ENCODE data around the gene TTYH3. TPM values are rescaled to one million over a fixed set of nuclear protein-coding genes. Genes with fewer than 3 reads are reported as not detected.
A peak's percentile ranks its signal among the peaks of the same experiment; 100 is the strongest.

The TTYH3 gene
- total and polyA plus RNA-seq, 2 donors (not counting 1 experiment from before 2014, with no cell fraction given), result 17.4 to 19.7 TPM

DNA sequence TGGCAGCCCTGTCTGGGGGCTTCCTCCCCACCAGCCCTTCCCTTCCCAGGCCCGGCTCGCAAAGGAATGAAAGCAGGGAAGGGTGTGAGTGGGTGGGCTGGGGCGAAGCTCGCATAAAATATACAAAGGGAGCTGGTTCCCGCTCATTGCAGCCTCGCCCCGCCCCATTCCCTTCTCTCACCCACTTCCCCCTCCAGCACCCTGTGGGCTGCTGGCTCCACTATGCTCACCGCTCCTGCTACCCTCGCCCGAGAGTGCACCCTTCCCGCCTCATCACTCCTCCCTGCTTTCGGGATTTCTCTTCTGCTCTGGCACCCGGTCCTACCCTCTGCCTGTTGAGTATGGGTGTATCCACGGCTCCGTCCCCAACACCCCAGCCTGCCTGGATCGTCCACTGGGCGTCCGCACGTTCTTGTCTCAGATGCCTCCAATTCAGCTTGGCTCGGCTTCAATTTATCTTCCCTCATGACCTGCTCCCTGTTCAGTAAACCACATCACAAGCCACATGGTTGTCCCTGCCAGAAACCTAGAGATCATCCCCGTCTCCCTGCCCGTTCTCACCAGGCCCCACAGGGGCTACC is 14.4 kb upstream of the TTYH3 start:
- no peaks in the 10 kb centered on the region for H3K27me3 ChIP-seq (ENCODE audit: control insufficient read depth, insufficient read depth, low read length)
- H3K4me2 ChIP-seq (ENCODE audit: extremely low read depth, insufficient read depth, low read length), result peak overlapping the region; percentile 32

GRCh38 chr7:2619116-2619515 is 12.7 kb upstream of the TTYH3 start:
- H3K4me3 ChIP-seq (replicated peaks in 1 of 4; ENCODE audit: control extremely low read depth in 1 of 4, insufficient read depth in 1 of 4, low read depth in 3 of 4, low read length in 4 of 4), result peak overlapping the region in 2 of 4 experiments; percentile 25 to 26
- H3K4me1 ChIP-seq (ENCODE audit: control insufficient read depth, extremely low read depth, insufficient read depth, low read length), result peaks cover 19% of the 10 kb centered on the region
- no peak overlapping the region for H3K27ac ChIP-seq (ENCODE audit: insufficient read depth, low read length)
- no peaks in the 10 kb centered on the region for H4K20me1 ChIP-seq (ENCODE audit: control insufficient read depth, extremely low read depth, insufficient read depth, low read length)
- no peak for TF ChIP-seq EZH2 (IDR thresholded peaks at IDR 0.05; ENCODE audit: low read length, missing control alignments)
- no peak for TF ChIP-seq CTCF (conservative IDR thresholded peaks at IDR 0.05 in 1 of 2, IDR thresholded peaks at IDR 0.05 in 1 of 2; ENCODE audit: low read depth in 1 of 2, low read length in 2 of 2)
- H3K79me2 ChIP-seq (ENCODE audit: control insufficient read depth, insufficient read depth, low read length), result no peaks in the 10 kb centered on the region
- no peaks in the 10 kb centered on the region for H3K36me3 ChIP-seq (ENCODE audit: control insufficient read depth, insufficient read depth, low read length)
- H3K4me2 ChIP-seq (ENCODE audit: extremely low read depth, insufficient read depth, low read length), result peak overlapping the region; percentile 79
- no peaks in the 10 kb centered on the region for H3K27me3 ChIP-seq (ENCODE audit: control insufficient read depth, insufficient read depth, low read length)
- no peaks in the 10 kb centered on the region for H3K9me3 ChIP-seq (ENCODE audit: control insufficient read depth, insufficient read depth, low read depth, low read length)
- H2AFZ ChIP-seq (ENCODE audit: low read length), result no peak overlapping the region
- no peak overlapping the region for H3K9ac ChIP-seq (ENCODE audit: insufficient read depth, low read length)
- DNase-seq (ENCODE audit: low read depth in 2 of 2), result peak; percentile 69 to 78

More for the DNA sequence above, 14.4 kb upstream of the TTYH3 start:
- Histone ChIP-seq H3K79me2 (ENCODE audit: control insufficient read depth, insufficient read depth, low read length) (no peaks in the 10 kb centered on the region), H3K4me1 (ENCODE audit: control insufficient read depth, extremely low read depth, insufficient read depth, low read length) (peaks cover 23% of the 10 kb centered on the region), H3K36me3 (ENCODE audit: control insufficient read depth, insufficient read depth, low read length) (no peaks in the 10 kb centered on the region), H3K27ac (ENCODE audit: insufficient read depth, low read length) (no peak overlapping the region), H3K9me3 (ENCODE audit: control insufficient read depth, insufficient read depth, low read depth, low read length) (no peaks in the 10 kb centered on the region), H3K4me3 (replicated peaks in 1 of 4; ENCODE audit: control extremely low read depth in 1 of 4, insufficient read depth in 1 of 4, low read depth in 3 of 4, low read length in 4 of 4) (no peak overlapping the region), H2AFZ (ENCODE audit: low read length) (peak overlapping the region; percentile 14), H4K20me1 (ENCODE audit: control insufficient read depth, extremely low read depth, insufficient read depth, low read length) (no peaks in the 10 kb centered on the region), H3K9ac (ENCODE audit: insufficient read depth, low read length) (no peak overlapping the region)
- DNase-seq (ENCODE audit: low read depth in 2 of 2), result peak in 1 of 2 donors; percentile 36
- TF ChIP-seq CTCF (conservative IDR thresholded peaks at IDR 0.05 in 1 of 2, IDR thresholded peaks at IDR 0.05 in 1 of 2; ENCODE audit: low read depth in 1 of 2, low read length in 2 of 2), result no peak
- no peak for TF ChIP-seq EZH2 (IDR thresholded peaks at IDR 0.05; ENCODE audit: low read length, missing control alignments)

DNA sequence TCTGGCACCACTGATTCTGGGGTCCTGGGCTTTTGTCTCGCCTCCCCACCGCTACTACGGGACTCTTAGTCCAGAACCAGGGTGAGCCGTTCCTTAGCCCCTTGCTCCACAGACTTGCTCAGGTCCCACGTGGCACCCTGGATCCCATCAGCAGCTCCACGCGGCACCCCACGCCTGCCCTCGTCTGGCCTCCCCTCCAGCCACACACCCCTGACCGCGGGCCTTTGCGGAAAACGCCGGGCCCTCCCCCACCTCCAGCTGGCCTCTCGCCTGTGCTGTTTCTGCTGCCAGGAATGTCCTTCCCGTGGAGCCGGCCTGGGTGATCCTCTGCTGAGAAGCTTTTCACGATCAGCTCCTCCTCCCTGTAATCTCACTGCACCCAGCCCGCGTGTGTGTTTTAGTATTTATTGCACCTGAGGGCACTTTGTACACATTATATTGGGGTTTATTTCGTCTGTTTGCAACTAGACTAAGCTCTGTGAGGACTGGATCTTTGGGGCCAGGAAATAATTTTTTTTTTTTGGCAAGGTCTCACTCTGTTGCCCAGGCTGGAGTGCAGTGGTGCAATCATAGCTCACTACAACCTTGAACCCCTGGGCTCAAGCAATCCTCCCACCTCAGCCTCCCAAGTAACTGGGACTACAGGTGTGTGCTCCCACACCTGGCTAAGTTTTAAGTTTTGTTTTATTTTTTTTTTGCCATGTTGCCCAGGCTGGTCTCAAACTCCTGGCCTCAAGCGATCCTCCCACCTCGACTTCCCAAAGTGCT is 10.5 kb upstream of the TTYH3 start:
- no peaks in the 10 kb centered on the region for H3K27me3 ChIP-seq (ENCODE audit: control insufficient read depth, insufficient read depth, low read length)
- no peak overlapping the region for H2AFZ ChIP-seq (ENCODE audit: low read length)
- no peaks in the 10 kb centered on the region for H3K9me3 ChIP-seq (ENCODE audit: control insufficient read depth, insufficient read depth, low read depth, low read length)
- H3K4me2 ChIP-seq (ENCODE audit: extremely low read depth, insufficient read depth, low read length), result no peak overlapping the region
- H3K4me3 ChIP-seq (replicated peaks in 1 of 4; ENCODE audit: control extremely low read depth in 1 of 4, insufficient read depth in 1 of 4, low read depth in 3 of 4, low read length in 4 of 4), result no peak overlapping the region
- H4K20me1 ChIP-seq (ENCODE audit: control insufficient read depth, extremely low read depth, insufficient read depth, low read length), result no peaks in the 10 kb centered on the region
- TF ChIP-seq EZH2 (IDR thresholded peaks at IDR 0.05; ENCODE audit: low read length, missing control alignments) (no peak), CTCF (conservative IDR thresholded peaks at IDR 0.05 in 1 of 2, IDR thresholded peaks at IDR 0.05 in 1 of 2; ENCODE audit: low read depth in 1 of 2, low read length in 2 of 2) (no peak)
- no peak overlapping the region for H3K9ac ChIP-seq (ENCODE audit: insufficient read depth, low read length)
- H3K27ac ChIP-seq (ENCODE audit: insufficient read depth, low read length), result no peak overlapping the region
- H3K79me2 ChIP-seq (ENCODE audit: control insufficient read depth, insufficient read depth, low read length), result no peaks in the 10 kb centered on the region
- no peaks in the 10 kb centered on the region for H3K36me3 ChIP-seq (ENCODE audit: control insufficient read depth, insufficient read depth, low read length)
- peaks cover 21% of the 10 kb centered on the region for H3K4me1 ChIP-seq (ENCODE audit: control insufficient read depth, extremely low read depth, insufficient read depth, low read length)
- peak; percentile 70 to 73 for DNase-seq (ENCODE audit: low read depth in 2 of 2)

All from fibroblast of lung (primary cell).